IMR-90 (cell line): Measurements from ENCODE around the gene GALNT7. TPM values are rescaled to one million over a fixed set of nuclear protein-coding genes. Genes with fewer than 3 reads are reported as not detected.

Experiments used
- ATAC-seq: fragments of 200-7000 bp; cut with Tn5 transposase; 2 replicates; pipeline ENCODE4 v1.9.1; 2020; ENCODE audit warnings: low read depth, mild to moderate bottlenecking, moderate library complexity
- BruUV-seq: library from RNA; stranded (reverse); fragments of 400-500 nt; replicated peaks from 2 replicates; lab custom pipeline; 2021; lab: Mats Ljungman, UMichigan
- CTCF ChIA-PET: fragments of 300-600 bp; formaldehyde crosslinking; extraction: SDS; loops from one replicate; lab custom pipeline; 2021; ENCODE audit warnings: antibody characterized with exemption; lab: Yijun Ruan, JAX
- POLR2A ChIA-PET: fragments of 300-600 bp; sonication (Branson Sonifier 250); formaldehyde crosslinking; loops from one replicate; lab custom pipeline; 2022; ENCODE audit warnings: antibody characterized with exemption; ENCODE audit not compliant: unreplicated experiment; lab: Charles Lee
- DNase-seq: peaks from one replicate; pipeline ENCODE4 v3.0.0; 2013
- H2AFZ ChIP-seq: replicated peaks from 2 replicates; pipeline ENCODE3; 2013; ENCODE audit warnings: low read length, mild to moderate bottlenecking; ENCODE audit not compliant: poor library complexity
- H2AK5ac ChIP-seq: 2 replicates; pipeline ENCODE4 v1.6.1; 2013; ENCODE audit warnings: low read depth, low read length, inconsistent platforms
- H2AK9ac ChIP-seq: replicated peaks from 2 replicates; pipeline ENCODE3; 2013; ENCODE audit warnings: mild to moderate bottlenecking, low read depth, low read length, moderate library complexity; ENCODE audit not compliant: poor library complexity
- H2BK120ac ChIP-seq: 2 replicates; pipeline ENCODE4 v1.6.1; 2013; ENCODE audit warnings: low read depth, low read length, inconsistent platforms
- H2BK15ac ChIP-seq: 3 replicates; pipeline ENCODE4 v1.6.1; 2013; ENCODE audit warnings: low read depth, low read length, inconsistent platforms
- H2BK20ac ChIP-seq: 2 replicates; pipeline ENCODE4 v1.6.1; 2013; ENCODE audit warnings: low read depth, mild to moderate bottlenecking, inconsistent platforms, low read length, moderate library complexity
- H2BK5ac ChIP-seq: 2 replicates; pipeline ENCODE4 v1.6.1; 2013; ENCODE audit warnings: mild to moderate bottlenecking, low read depth, low read length, inconsistent platforms; ENCODE audit not compliant: poor library complexity, severe bottlenecking
- H3K14ac ChIP-seq: replicated peaks from 2 replicates; pipeline ENCODE4 v1.6.1; 2013; ENCODE audit warnings: low read depth, low read length, inconsistent platforms
- H3K18ac ChIP-seq: 2 replicates; pipeline ENCODE4 v1.6.1; 2013; ENCODE audit warnings: low read depth, low read length, control low read depth
- H3K23ac ChIP-seq: 2 replicates; pipeline ENCODE4 v1.6.1; 2013; ENCODE audit warnings: low read depth, low read length, inconsistent platforms
- H3K27ac ChIP-seq: 2 replicates; pipeline ENCODE4 v1.5.1; 2013; ENCODE audit warnings: mild to moderate bottlenecking, control low read depth, low read length; ENCODE audit not compliant: insufficient read depth
- H3K27me3 ChIP-seq: 2 replicates; pipeline ENCODE4 v1.6.1; 2013; ENCODE audit warnings: low read length; ENCODE audit not compliant: control insufficient read depth, insufficient read depth
- H3K36me3 ChIP-seq: 2 replicates; pipeline ENCODE4 v1.6.1; 2013; ENCODE audit warnings: low read length, mixed read lengths; ENCODE audit not compliant: control insufficient read depth, insufficient read depth
- H3K4ac ChIP-seq: 2 replicates; pipeline ENCODE4 v1.6.1; 2013; ENCODE audit warnings: low read depth, low read length, inconsistent platforms
- H3K4me1 ChIP-seq: 2 replicates; pipeline ENCODE4 v1.6.1; 2013; ENCODE audit warnings: low read length, mixed read lengths; ENCODE audit not compliant: control insufficient read depth, insufficient read depth
- H3K4me2 ChIP-seq: 2 replicates; pipeline ENCODE4 v1.6.1; 2013; ENCODE audit warnings: low read depth, mild to moderate bottlenecking, control low read depth, low read length, moderate library complexity
- H3K4me3 ChIP-seq: 2 replicates; pipeline ENCODE4 v1.5.1; 2013; ENCODE audit warnings: low read depth, mild to moderate bottlenecking, control low read depth, low read length, moderate library complexity; ENCODE audit not compliant: insufficient read depth
- H3K56ac ChIP-seq: 2 replicates; pipeline ENCODE4 v1.6.1; 2013; ENCODE audit warnings: low read length, inconsistent platforms; ENCODE audit not compliant: insufficient read depth; ENCODE audit errors: extremely low read depth
- H3K79me1 ChIP-seq, 2 experiments: 2 replicates each; pipeline ENCODE4 v1.6.1; 2013; ENCODE audit warnings: low read length in 2 of 2, inconsistent platforms in 1 of 2, low read depth in 1 of 2
- H3K9ac ChIP-seq: 2 replicates; pipeline ENCODE4 v1.6.1; 2013; ENCODE audit warnings: low read depth, low read length, control low read depth
- H3K9me1 ChIP-seq: 2 replicates; pipeline ENCODE4 v1.6.1; 2013; ENCODE audit warnings: low read length, inconsistent platforms; ENCODE audit not compliant: insufficient read depth
- H3K9me3 ChIP-seq: 2 replicates; pipeline ENCODE4 v1.6.1; 2013; ENCODE audit warnings: low read length; ENCODE audit not compliant: control insufficient read depth, insufficient read depth
- H4K20me1 ChIP-seq: 2 replicates; pipeline ENCODE4 v1.6.1; 2013; ENCODE audit warnings: low read length, inconsistent platforms; ENCODE audit not compliant: insufficient read depth
- H4K5ac ChIP-seq: 2 replicates; pipeline ENCODE4 v1.6.1; 2013; ENCODE audit warnings: mild to moderate bottlenecking, low read depth, low read length, control low read depth
- H4K8ac ChIP-seq, 2 experiments: 2 replicates each; pipeline ENCODE4 v1.6.1; 2013; ENCODE audit warnings: low read depth in 2 of 2, low read length in 2 of 2, control low read depth in 1 of 2, inconsistent platforms in 1 of 2
- H4K91ac ChIP-seq: 2 replicates; pipeline ENCODE4 v1.6.1; 2013; ENCODE audit warnings: low read depth, low read length, inconsistent platforms; ENCODE audit not compliant: insufficient read depth
- BHLHE40 ChIP-seq: fragments of 150-350 bp; IDR thresholded peaks from 2 replicates; pipeline ENCODE4 v1.6.1; 2016; ENCODE audit warnings: mild to moderate bottlenecking, low read depth, low read length
- CEBPB ChIP-seq: IDR thresholded peaks from 2 replicates; pipeline ENCODE4 v1.6.1; 2012; ENCODE audit warnings: low read depth, low read length, improper control_type of control experiment
- CHD1 ChIP-seq: IDR thresholded peaks from 2 replicates; pipeline ENCODE4 v1.6.1; 2012; ENCODE audit warnings: low read depth, low read length, improper control_type of control experiment
- CTCF ChIP-seq: conservative IDR thresholded peaks from 2 replicates; pipeline ENCODE4 v1.5.1; 2012; ENCODE audit warnings: mild to moderate bottlenecking, low read depth, low read length, improper control_type of control experiment
- ELK1 ChIP-seq: fragments of 150-350 bp; IDR thresholded peaks from 2 replicates; pipeline ENCODE4 v1.6.1; 2016; ENCODE audit warnings: low read depth, mild to moderate bottlenecking, low read length, moderate library complexity, borderline replicate concordance
- FOS ChIP-seq: fragments of 150-350 bp; IDR thresholded peaks from 2 replicates; pipeline ENCODE4 v1.6.1; 2016; ENCODE audit warnings: low read depth, low read length
- MAFK ChIP-seq: IDR thresholded peaks from 2 replicates; pipeline ENCODE4 v1.6.1; 2012; ENCODE audit warnings: low read depth, low read length, improper control_type of control experiment
- MAZ ChIP-seq: IDR thresholded peaks from 2 replicates; pipeline ENCODE4 v1.6.1; 2012; ENCODE audit warnings: low read depth, mild to moderate bottlenecking, low read length, improper control_type of control experiment, moderate library complexity, borderline replicate concordance
- NFE2L2 ChIP-seq: fragments of 150-350 bp; IDR thresholded peaks from 2 replicates; pipeline ENCODE4 v1.6.1; 2016; ENCODE audit warnings: low read depth, mild to moderate bottlenecking, low read length
- POLR2A ChIP-seq: IDR thresholded peaks from 2 replicates; pipeline ENCODE4 v1.6.1; 2012; ENCODE audit warnings: mild to moderate bottlenecking, low read depth, low read length
- RFX5 ChIP-seq: IDR thresholded peaks from 2 replicates; pipeline ENCODE4 v1.8.0; 2012; ENCODE audit warnings: low read depth, mild to moderate bottlenecking, low read length, moderate library complexity
- SMC3 ChIP-seq: fragments of 150-350 bp; IDR thresholded peaks from 2 replicates; pipeline ENCODE4 v1.6.1; 2016; ENCODE audit warnings: low read depth, mild to moderate bottlenecking, antibody characterized with exemption, low read length, moderate library complexity
- whole genome bisulfite sequencing, 2 experiments: methylation state at CpG; one replicate each; pipeline versions ENCODE4 v1.1.5 to v1.1.7; 2013; ENCODE audit warnings: missing lambda C conversion rate in 2 of 2; ENCODE audit not compliant: insufficient read length in 1 of 2; ENCODE audit errors: extremely low coverage in 2 of 2; 5-methylcytosine and 5-hydroxymethylcytosine counted together
- dilution Hi-C: fragments of 300-500 bp; cut with HindIII; formaldehyde crosslinking; loops from one replicate; pipeline ENCODE4 v1.14.3; 2018; ENCODE audit warnings: low sequenced_read_pairs; ENCODE audit not compliant: unreplicated experiment
- in situ Hi-C: fragments of 300-500 bp; cut with MboI; formaldehyde crosslinking; loops from 3 replicates; pipeline ENCODE4 v1.14.3; 2019; ENCODE audit warnings: low sequenced_read_pairs, inconsistent platforms, mixed read lengths
- intact Hi-C: fragments of 100-400 bp; cut with micrococcal nuclease; formaldehyde crosslinking; loops from 2 replicates; pipeline ENCODE4 v1.10.0; 2022
- polyA plus RNA-seq, 3 experiments: library from polyadenylated mRNA; depleted of rRNA; stranded (reverse); fragments of >200 nt; gene quantifications; 2 replicates each; pipeline ENCODE4 v1.2.3, GENCODE V29; 2012; ENCODE audit warnings: low replicate concordance in 1 of 3
- total RNA-seq: library from RNA; depleted of rRNA; stranded (reverse); fragments of >200 nt; gene quantifications from 2 replicates; pipeline ENCODE4 v1.2.3, GENCODE V29; 2012
- TF ChIP-seq, protein P1 (sequence below): fragments of 150-350 bp; IDR thresholded peaks from 2 replicates; pipeline ENCODE4 v1.6.1; 2017; ENCODE audit warnings: mild to moderate bottlenecking, antibody characterized with exemption, low read length, low read depth

Gene GALNT7
- total and polyA plus RNA-seq, 2 of the 4 experiments (the other 2 are of a cell fraction), result 19.1 to 31.2 TPM

DNA sequence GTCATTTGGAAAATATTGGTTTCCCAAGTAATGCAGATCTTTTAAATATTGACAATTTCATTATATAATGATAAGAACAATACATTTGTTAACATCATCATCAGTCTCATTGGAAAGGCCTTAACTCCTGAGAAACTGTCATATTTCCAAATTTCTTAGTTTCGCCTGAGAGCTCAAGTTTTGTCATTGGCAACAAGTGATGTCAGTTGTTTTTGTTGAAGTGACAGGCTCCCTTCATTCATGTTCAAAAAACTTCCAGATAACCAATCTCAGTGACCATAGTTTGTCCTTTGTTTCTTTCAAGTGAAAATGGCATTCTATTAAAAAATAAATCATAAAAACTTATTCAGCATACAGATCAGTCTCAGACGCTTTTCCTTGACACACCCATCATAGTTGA, 93.8 kb downstream of the GALNT7 start:
- POLR2A ChIA-PET, result no interaction called here
- Histone ChIP-seq H4K20me1 (0 out of 2 replicates have a peak, but pooled peaks cover 3% of the 10 kb centered on the region), H3K14ac (no peak overlapping the region), H3K18ac (no peak overlapping the region), H3K9me3 (no peaks in the 10 kb centered on the region), H2BK15ac (no peak overlapping the region), H3K23ac (no peak overlapping the region), H2BK5ac (no peak overlapping the region), H3K4ac (no peak overlapping the region), H2AK9ac (no peak overlapping the region), H3K4me3 (no peak overlapping the region), H2AK5ac (no peak overlapping the region), H4K91ac (no peak overlapping the region), H4K8ac (no peak overlapping the region), H2BK120ac (no peak overlapping the region), H3K56ac (no peak overlapping the region), H3K9ac (no peak overlapping the region), H3K27ac (no peak overlapping the region), H3K79me1 (peaks cover 0 to 9% of the 10 kb centered on the region in 2 experiments; a peak in 2 of 4 replicates), H3K36me3 (no peaks in the 10 kb centered on the region), H3K9me1 (0 out of 2 replicates have a peak, but pooled peaks cover 3% of the 10 kb centered on the region), H3K4me1 (peaks cover 4% of the 10 kb centered on the region), H3K27me3 (no peaks in the 10 kb centered on the region), H2AFZ (no peak overlapping the region), H3K4me2 (no peak overlapping the region), H2BK20ac (no peak overlapping the region), H4K5ac (no peak overlapping the region)
- in situ Hi-C loops, result no loop called here
- TF ChIP-seq BHLHE40 (no peak), CTCF (no peak), MAZ (no peak), MAFK (no peak), ELK1 (no peak), NFE2L2 (no peak), FOS (no peak), CHD1 (no peak), SMC3 (no peak), RFX5 (no peak), POLR2A (no peak), CEBPB (no peak)
- TF ChIP-seq, protein P1, sequence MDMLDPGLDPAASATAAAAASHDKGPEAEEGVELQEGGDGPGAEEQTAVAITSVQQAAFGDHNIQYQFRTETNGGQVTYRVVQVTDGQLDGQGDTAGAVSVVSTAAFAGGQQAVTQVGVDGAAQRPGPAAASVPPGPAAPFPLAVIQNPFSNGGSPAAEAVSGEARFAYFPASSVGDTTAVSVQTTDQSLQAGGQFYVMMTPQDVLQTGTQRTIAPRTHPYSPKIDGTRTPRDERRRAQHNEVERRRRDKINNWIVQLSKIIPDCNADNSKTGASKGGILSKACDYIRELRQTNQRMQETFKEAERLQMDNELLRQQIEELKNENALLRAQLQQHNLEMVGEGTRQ, result no peak
- no peak for DNase-seq
- CTCF ChIA-PET, result interaction anchor here (1.2 to 1.4 kb wide), 2 partner anchors 232 to 239 kb away, joined by 3 to 5 read pairs; no protein-coding TSS in a partner anchor
- no TSS peak for BruUV-seq
- no CpG with 5 or more reads among the region's 2 CpGs for WGBS, 2 experiments
- intact Hi-C loops, result no loop called here
- dilution Hi-C loops, result loop anchor here (25.0 kb wide), 1 partner anchor 250 kb away; no protein-coding TSS in a partner anchor
- ATAC-seq, result no peak
